Mucosa of descending colon (tissue), 3 donors: ENCODE measurements around the gene UNC13C. TPM values are rescaled to one million over a fixed set of nuclear protein-coding genes. Genes with fewer than 3 reads are reported as not detected.

Experiments
- ATAC-seq: fragments of 200-7000 bp; cut with Tn5 transposase; one replicate; pipeline ENCODE4 v1.9.1; 2020; ENCODE audit warnings: mild to moderate bottlenecking, moderate library complexity
- DNase-seq, 3 donors: peaks; one replicate each; pipeline ENCODE4 v3.0.0-alpha.2; 2020
- H3K36me3 ChIP-seq: fragments of 200-600 bp; one replicate; pipeline ENCODE4 v1.8.0; 2021; ENCODE audit warnings: low read depth, mild to moderate bottlenecking
- H3K4me1 ChIP-seq: fragments of 200-600 bp; one replicate; pipeline ENCODE4 v1.8.0; 2021; ENCODE audit warnings: low read depth, mild to moderate bottlenecking
- H3K4me3 ChIP-seq: fragments of 200-600 bp; one replicate; pipeline ENCODE4 v1.8.0; 2021; ENCODE audit warnings: mild to moderate bottlenecking
- H3K9me3 ChIP-seq: fragments of 200-600 bp; one replicate; pipeline ENCODE4 v1.8.0; 2021; ENCODE audit warnings: mild to moderate bottlenecking
- intact Hi-C, 2 donors: fragments of 100-400 bp; cut with DNase I in 1 of 2; cut with micrococcal nuclease in 1 of 2; formaldehyde crosslinking; loops; one replicate each; pipeline versions ENCODE4 v1.11.0 to v1.11.1; 2022; cut with DNase I, micrococcal nuclease
- total RNA-seq, 3 donors: library from RNA; stranded (reverse); fragmentation: NEBNext Ultra II Directional in 2 of 3; extraction: Animal tissue kit (Norgen Biotek cat#: 25700) in 2 of 3; gene quantifications; one replicate each; pipeline versions ENCODE4 v1.2.1 to v1.2.4, GENCODE V29; 2021 to 2023
- TF ChIP-seq, protein P1 (sequence below): fragments of 200-600 bp; IDR thresholded peaks from one replicate; pipeline ENCODE4 v1.8.0; 2022; ENCODE audit warnings: antibody characterized with exemption, mild to moderate bottlenecking
- donor health status: DM: no; HTN: no; CAD: no; lungs with moderate emphysema.
- donor health status: DM: no; HTN: no; CAD: no.
- donor health status: DM: no; HTN: yes; CAD: no.

Gene UNC13C
- total RNA-seq, 3 donors from 2014 or later, result 0.06 to 1.9 (median 0.12) TPM

DNA sequence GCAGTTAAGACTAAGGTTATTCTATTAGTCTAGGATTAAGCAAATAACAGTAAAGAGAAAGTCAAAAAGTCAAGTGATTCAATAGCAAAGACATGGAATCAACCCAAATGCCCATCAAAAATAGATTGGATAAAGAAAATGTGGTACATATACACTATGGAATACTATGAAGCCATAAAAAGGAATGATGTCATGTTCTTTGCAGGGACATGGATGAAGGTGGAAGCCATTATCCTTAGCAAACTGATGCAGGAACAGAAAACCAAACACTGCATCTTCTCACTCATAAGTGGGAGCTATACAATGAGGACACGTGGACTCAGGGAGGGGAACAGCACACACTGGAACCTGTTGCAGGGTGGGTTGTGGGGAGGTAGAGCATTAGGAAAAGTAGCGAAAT lies 29.0 kb downstream of the UNC13C start:
- Histone ChIP-seq H3K4me1 (no peaks in the 10 kb centered on the region), H3K36me3 (no peaks in the 10 kb centered on the region), H3K4me3 (no peak overlapping the region), H3K9me3 (no peaks in the 10 kb centered on the region)
- ATAC-seq (no peak), DNase-seq (no peak)
- intact Hi-C loops, result no loop called here
- TF ChIP-seq, protein P1, sequence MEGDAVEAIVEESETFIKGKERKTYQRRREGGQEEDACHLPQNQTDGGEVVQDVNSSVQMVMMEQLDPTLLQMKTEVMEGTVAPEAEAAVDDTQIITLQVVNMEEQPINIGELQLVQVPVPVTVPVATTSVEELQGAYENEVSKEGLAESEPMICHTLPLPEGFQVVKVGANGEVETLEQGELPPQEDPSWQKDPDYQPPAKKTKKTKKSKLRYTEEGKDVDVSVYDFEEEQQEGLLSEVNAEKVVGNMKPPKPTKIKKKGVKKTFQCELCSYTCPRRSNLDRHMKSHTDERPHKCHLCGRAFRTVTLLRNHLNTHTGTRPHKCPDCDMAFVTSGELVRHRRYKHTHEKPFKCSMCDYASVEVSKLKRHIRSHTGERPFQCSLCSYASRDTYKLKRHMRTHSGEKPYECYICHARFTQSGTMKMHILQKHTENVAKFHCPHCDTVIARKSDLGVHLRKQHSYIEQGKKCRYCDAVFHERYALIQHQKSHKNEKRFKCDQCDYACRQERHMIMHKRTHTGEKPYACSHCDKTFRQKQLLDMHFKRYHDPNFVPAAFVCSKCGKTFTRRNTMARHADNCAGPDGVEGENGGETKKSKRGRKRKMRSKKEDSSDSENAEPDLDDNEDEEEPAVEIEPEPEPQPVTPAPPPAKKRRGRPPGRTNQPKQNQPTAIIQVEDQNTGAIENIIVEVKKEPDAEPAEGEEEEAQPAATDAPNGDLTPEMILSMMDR, result no peak

DNA sequence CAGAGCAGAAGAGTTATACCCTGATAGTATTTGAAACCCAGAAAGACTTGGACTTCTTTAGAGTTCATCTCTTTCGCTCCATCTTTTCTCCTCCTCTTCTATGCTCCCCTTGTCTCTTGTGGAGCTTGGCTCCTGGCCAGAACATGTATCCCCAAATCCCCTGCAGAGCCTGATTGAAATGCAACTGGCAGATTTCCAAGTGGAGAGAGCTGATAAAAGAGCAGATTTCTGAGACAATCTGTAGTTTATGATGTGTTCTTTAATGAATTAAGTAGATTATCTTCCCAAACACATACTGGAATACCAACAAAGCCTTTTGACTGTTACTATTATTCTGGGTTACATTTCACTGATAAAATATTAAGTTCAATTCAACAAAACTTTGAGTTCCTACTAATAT lies 33.4 kb downstream of the UNC13C start:
- Histone ChIP-seq H3K9me3 (no peaks in the 10 kb centered on the region), H3K36me3 (no peaks in the 10 kb centered on the region), H3K4me3 (no peak overlapping the region), H3K4me1 (no peaks in the 10 kb centered on the region)
- DNase-seq (no peak), ATAC-seq (no peak)
- TF ChIP-seq, protein P1, result no peak
- intact Hi-C loops, result no loop called here

DNA sequence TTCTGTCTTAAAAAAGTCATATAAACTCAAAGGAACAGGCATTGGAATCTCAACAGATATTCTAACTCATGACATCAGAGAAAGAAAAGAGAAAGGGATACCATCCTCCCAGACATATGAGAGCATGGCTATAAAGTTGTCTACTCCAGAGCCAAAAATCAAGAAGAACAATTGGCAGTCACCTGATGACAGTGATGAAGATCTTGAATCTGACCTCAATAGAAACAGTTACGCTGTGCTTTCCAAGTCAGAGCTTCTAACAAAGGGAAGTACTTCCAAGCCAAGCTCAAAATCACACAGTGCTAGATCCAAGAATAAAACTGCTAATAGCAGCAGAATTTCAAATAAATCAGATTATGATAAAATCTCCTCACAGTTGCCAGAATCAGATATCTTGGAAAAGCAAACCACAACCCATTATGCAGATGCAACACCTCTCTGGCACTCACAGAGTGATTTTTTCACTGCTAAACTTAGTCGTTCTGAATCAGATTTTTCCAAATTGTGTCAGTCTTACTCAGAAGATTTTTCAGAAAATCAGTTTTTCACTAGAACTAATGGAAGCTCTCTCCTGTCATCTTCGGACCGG lies 35.9 kb downstream of the UNC13C start:
- Histone ChIP-seq H3K4me3 (no peak overlapping the region), H3K36me3 (no peaks in the 10 kb centered on the region), H3K9me3 (no peaks in the 10 kb centered on the region), H3K4me1 (no peaks in the 10 kb centered on the region)
- TF ChIP-seq, protein P1, result no peak
- no peak for ATAC-seq
- no peak for DNase-seq
- intact Hi-C loops, result no loop called here

DNA sequence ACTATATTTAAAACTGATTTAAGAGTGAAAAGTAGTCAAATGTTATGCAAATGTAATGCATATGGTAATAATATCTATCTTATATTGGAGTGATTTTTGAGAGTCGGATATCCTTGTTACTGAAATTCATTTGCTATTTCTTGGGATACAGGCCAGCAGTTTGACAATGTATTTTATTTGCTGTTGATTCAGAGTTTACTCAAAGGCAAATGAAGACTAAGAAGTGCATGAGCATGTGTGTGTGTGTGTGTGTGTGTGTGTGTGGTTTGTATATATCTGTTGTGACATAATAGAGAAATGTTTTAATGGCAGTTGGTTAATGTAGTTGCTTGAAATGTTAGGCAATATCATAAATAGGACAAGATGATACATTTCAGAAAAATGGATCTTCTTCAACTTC lies 39.0 kb downstream of the UNC13C start:
- no peak for DNase-seq
- H3K36me3 ChIP-seq, result no peaks in the 10 kb centered on the region
- H3K4me1 ChIP-seq, result no peaks in the 10 kb centered on the region
- ATAC-seq, result no peak
- intact Hi-C loops, result no loop called here
- no peaks in the 10 kb centered on the region for H3K9me3 ChIP-seq
- TF ChIP-seq, protein P1, result no peak
- no peak overlapping the region for H3K4me3 ChIP-seq

DNA sequence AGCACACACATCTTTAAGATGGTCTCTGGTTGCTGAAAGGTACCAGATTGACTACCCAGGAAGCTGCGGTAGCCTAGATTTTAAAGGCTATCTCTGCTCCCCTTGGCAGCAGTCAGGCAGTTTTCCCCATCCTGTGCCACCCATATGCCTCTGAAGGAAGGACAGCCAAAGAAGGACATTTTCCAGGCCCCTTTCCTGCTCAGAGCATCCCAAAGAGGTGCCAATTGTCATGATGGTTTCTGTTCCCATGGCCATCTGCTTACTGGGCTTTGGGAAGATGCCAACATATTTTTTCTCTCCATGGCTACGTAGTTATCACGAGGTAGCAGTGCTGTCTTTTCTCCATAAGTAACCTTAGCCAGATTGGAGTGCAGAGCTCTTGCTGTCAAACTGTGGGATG lies 39.7 kb downstream of the UNC13C start:
- TF ChIP-seq, protein P1, result no peak
- H3K4me1 ChIP-seq, result no peaks in the 10 kb centered on the region
- no peak overlapping the region for H3K4me3 ChIP-seq
- ATAC-seq (no peak), DNase-seq (no peak)
- intact Hi-C loops, result no loop called here
- H3K36me3 ChIP-seq, result no peaks in the 10 kb centered on the region
- no peaks in the 10 kb centered on the region for H3K9me3 ChIP-seq

DNA sequence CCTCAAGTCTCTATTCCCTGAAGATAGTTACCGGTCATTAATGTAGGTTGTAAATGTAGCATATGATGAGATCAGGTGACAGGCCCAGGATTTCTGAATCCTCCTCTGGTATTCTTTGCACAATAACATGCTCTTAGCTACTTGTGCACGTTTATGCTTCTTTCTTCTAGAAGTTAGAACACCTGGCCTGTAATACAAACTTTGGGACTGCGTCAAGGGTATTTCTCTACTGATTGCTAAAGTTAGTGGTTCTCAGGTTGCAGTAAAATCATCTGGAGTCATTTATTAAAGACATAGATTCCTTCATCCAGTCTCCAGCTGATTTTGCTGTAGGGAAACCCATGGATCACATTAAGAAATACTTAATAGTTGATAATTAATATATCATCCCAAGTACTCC lies 48.0 kb downstream of the UNC13C start:
- intact Hi-C loops, result no loop called here
- DNase-seq, result no peak
- TF ChIP-seq, protein P1, result no peak
- no peak for ATAC-seq
- Histone ChIP-seq H3K4me3 (no peak overlapping the region), H3K4me1 (no peaks in the 10 kb centered on the region), H3K36me3 (no peaks in the 10 kb centered on the region), H3K9me3 (no peaks in the 10 kb centered on the region)
